Measurements from ENCODE around the gene UROC1.

DNA sequence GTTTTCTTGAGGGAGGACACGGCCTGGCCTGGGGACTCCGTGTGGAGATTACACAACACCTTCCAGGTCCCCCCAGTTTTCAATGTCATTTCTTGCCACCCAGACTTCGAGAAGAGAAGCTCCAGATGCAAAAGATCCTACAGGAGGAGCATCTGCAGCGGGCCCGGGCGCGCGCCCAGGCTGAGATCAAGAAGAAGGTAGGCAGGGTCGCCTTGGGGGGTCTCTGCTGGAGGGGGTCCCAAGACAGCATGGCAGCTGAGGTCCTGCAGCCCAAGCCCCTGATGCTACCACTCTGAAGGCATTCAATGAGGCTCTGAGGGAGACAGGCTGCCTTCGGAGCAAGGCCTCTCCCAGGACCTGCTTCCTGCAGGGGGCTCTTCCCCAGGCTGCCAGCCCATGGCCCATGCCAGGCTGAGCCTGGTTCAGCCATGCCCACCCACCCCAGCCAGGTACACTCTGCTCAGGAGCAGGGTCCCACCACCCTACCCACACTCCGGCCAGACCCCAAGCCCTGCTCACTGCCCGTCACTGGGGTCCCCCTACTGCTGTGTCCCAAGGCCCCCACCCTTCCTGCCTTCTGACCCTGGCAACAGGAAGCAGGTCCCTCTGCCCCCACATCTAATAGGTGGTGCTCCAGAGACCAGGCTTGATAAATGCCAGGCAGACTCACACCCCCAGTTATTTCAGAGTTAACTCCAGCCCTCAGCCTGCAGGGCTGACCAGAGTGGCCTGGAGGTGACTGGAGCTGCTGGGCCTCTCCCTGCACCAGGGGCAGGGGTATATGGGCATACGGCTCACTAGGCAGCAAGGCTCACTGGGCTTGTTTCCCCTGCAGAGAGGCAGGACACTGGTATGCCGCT is 81.9 kb downstream of the UROC1 start:
- TF ChIP-seq, protein P1, sequence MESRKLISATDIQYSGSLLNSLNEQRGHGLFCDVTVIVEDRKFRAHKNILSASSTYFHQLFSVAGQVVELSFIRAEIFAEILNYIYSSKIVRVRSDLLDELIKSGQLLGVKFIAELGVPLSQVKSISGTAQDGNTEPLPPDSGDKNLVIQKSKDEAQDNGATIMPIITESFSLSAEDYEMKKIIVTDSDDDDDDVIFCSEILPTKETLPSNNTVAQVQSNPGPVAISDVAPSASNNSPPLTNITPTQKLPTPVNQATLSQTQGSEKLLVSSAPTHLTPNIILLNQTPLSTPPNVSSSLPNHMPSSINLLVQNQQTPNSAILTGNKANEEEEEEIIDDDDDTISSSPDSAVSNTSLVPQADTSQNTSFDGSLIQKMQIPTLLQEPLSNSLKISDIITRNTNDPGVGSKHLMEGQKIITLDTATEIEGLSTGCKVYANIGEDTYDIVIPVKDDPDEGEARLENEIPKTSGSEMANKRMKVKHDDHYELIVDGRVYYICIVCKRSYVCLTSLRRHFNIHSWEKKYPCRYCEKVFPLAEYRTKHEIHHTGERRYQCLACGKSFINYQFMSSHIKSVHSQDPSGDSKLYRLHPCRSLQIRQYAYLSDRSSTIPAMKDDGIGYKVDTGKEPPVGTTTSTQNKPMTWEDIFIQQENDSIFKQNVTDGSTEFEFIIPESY (IDR thresholded peaks at IDR 0.05; ENCODE audit: extremely low read depth, insufficient replicate concordance, low read length) = no peak
- TF ChIP-seq, protein P2, sequence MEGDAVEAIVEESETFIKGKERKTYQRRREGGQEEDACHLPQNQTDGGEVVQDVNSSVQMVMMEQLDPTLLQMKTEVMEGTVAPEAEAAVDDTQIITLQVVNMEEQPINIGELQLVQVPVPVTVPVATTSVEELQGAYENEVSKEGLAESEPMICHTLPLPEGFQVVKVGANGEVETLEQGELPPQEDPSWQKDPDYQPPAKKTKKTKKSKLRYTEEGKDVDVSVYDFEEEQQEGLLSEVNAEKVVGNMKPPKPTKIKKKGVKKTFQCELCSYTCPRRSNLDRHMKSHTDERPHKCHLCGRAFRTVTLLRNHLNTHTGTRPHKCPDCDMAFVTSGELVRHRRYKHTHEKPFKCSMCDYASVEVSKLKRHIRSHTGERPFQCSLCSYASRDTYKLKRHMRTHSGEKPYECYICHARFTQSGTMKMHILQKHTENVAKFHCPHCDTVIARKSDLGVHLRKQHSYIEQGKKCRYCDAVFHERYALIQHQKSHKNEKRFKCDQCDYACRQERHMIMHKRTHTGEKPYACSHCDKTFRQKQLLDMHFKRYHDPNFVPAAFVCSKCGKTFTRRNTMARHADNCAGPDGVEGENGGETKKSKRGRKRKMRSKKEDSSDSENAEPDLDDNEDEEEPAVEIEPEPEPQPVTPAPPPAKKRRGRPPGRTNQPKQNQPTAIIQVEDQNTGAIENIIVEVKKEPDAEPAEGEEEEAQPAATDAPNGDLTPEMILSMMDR (IDR thresholded peaks at IDR 0.05 in 2 of 3, conservative IDR thresholded peaks at IDR 0.05 in 1 of 3; ENCODE audit: borderline replicate concordance in 1 of 3, insufficient read depth in 1 of 3, low read depth in 2 of 3, low read length in 2 of 3) = no peak
- TF ChIP-seq, protein P3, sequence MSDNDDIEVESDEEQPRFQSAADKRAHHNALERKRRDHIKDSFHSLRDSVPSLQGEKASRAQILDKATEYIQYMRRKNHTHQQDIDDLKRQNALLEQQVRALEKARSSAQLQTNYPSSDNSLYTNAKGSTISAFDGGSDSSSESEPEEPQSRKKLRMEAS (IDR thresholded peaks at IDR 0.05) = no peak
- no peak for TF ChIP-seq EZH2phosphoT487 (IDR thresholded peaks at IDR 0.05; ENCODE audit: borderline replicate concordance)

Data from HCT116 (cell line).